C4-2B (cell line): ENCODE measurements around the gene RSPO4.

Experiments
- CTCF ChIP-seq: fragments of 450-650 bp; conservative IDR thresholded peaks from 2 replicates; pipeline ENCODE4 v1.5.1; 2017; ENCODE audit warnings: mild to moderate bottlenecking
- ZFX ChIP-seq: fragments of 450-650 bp; IDR thresholded peaks from 2 replicates; pipeline ENCODE4 v1.6.1; 2017

GRCh38 chr20:965956-966355 lies 36.2 kb downstream of the RSPO4 start:
- no peak for TF ChIP-seq CTCF
- no peak for TF ChIP-seq ZFX
